Body of pancreas (tissue), 4 donors: ENCODE results near the gene PGA4.

Experiments
- CTCF ChIP-seq, 7 experiments: fragments of 450-650 bp in 4 of 7; fragments of 200-600 bp in 3 of 7; sonication (generic) in 3 of 7; IDR thresholded peaks; one replicate each; pipeline ENCODE4 v1.5.1; 2016 to 2019; ENCODE audit warnings: antibody characterized with exemption in 7 of 7
- POLR2A ChIP-seq, 3 donors: fragments of 450-650 bp; IDR thresholded peaks; one replicate each; pipeline ENCODE4 v1.6.1; 2016; ENCODE audit warnings: antibody characterized with exemption in 3 of 3, mild to moderate bottlenecking in 2 of 3

GRCh38 chr11:61195719-61196118 lies 26.4 kb upstream of the PGA4 start:
- TF ChIP-seq CTCF (IDR thresholded peaks at IDR 0.05) (no peak), POLR2A (IDR thresholded peaks at IDR 0.05) (no peak)
